ENCODE measurements around the gene FNIP2.

Gene FNIP2

DNA sequence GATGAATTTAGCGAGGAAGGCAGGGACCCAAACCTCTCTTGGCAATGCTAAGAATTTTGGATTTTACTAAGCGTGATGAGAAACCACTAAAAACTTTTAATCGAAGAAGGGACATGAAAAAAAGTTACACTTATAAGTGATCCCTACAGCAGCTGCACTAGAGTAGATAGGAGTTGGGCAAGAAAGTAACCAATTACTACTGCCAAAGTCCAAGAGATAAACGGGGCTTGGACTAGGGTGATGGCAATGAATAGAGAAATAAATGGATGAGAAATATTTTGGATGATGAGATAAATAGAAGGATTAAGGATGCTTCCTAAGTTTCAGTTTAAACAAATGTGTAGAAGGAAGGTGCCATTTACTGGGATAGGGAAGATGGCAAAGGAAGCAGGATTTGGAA, 6.3 kb upstream of the FNIP2 start:
- no peak for DNase-seq (ENCODE audit: low read depth)

DNA sequence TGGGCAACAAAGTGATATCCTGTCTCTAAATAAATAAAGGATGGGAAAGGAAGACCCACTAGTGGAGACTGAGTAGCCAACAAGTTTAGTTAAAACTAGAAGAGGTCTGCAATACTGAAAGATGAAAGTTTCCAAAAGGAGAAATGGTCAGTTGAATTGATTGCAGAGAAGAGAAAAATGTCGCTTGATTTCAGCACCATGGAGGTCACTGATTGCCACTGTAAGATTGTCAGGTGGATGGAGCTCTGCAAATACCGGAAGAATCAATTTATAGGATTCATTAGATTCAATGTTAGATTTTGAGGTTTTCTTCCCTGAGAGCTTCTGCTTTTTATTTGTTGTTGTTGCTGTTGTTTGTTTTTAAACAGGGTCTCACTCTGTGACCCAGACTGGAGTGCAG, 5.4 kb upstream of the FNIP2 start:
- no peak for DNase-seq (ENCODE audit: low read depth)

DNA sequence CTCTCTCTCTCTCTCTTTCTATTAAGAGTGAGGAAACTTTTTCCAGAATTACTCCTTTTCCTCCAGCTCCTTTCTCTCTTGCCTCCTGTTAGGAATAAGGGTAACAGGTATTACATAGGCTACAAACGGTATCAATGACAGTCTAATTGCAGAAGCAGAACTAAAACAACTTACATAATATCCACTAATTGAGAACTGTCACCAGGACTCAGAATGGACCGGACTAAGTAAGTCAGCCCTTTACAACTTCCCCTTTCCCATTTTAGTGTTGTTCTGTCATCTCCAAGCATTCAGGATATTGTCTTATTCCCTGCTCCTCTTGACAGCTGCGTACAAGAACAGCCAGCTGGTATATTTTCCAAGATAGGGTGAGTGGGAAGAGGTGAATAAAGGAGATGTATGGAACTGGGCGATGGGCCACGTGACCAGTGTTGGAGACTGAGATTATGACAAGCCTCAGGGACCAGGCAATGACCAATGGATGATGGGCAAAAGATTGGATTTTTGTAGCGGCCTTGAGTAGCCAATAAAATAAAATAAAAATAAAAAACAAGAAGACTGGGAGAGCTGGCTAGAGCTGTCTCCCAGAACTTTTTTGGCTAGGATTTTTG, 2.3 kb upstream of the FNIP2 start:
- no peak for DNase-seq (ENCODE audit: low read depth)

DNA sequence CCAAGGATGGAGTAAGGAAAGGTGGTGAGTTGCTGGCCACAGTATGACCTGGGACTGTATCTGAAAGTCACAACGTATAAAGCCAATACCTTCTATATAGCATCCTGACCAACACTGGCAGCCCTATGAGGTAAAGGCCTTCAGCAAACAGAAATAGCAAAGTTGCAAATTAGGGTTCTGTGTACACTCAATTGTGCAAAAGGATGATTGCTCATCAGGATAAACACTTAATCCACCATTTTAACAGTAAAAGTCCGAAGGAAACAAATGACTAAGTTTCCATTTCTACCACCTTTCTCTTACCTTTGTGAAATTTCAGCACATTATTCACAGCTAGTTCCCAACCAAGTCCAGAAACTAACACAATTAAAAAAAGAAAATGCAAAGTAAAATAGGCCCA, 1.4 kb upstream of the FNIP2 start:
- no peak for DNase-seq (ENCODE audit: low read depth)

DNA sequence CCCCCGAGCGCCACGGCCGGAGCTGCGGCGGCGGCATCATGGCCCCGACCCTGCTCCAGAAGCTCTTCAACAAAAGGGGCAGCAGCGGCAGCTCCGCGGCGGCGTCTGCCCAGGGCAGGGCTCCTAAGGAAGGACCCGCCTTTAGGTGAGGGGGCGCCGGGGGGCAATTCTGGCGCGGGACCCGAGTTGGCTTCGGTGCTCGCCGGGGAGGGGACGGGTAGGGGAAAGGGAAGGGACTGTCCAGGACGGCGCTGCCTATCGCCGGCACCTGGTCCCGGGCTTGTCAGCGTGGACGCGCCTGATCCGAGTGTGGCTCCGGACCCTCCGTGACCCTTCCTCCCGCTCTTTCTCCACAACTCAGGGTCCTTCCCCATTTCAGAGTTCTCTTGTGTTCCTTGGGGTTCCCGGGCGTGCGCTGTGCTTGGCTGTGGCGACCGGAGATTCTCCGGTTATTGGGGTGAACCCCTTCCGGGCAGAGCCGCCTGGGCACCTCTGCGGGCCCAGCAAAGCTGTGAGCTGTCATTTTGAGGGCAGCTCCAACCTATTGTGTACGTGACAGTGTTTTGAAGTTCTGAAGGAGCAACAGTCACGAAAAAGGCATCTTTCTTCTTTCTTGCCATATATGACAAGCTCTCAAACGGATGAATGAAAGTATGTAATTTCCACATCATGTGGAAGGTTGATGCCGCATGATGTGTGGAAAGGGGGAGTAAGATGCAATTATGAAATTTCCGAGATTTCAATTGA, 522 bp downstream of the FNIP2 start:
- peak; percentile 16 for DNase-seq (ENCODE audit: low read depth)

DNA sequence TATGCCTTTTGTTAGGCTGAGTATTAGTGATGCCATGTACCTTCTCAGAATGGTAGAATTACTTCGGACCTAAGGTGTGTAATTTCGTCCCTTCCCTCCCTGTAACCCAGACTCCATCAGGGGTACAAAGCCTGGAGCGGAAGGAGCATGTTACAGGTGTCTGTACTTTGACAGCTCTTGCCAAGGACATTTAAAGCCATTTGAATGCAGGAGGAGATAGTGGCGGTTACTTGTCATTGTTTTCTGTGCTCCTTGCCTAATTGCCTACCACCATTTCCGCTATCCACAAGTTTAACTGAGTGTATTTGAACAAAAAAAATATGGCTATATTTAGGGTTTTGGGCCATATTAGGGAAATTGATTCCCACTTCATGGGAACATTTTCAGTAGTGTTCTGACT, 1.8 kb downstream of the FNIP2 start:
- no peak for DNase-seq (ENCODE audit: low read depth)

DNA sequence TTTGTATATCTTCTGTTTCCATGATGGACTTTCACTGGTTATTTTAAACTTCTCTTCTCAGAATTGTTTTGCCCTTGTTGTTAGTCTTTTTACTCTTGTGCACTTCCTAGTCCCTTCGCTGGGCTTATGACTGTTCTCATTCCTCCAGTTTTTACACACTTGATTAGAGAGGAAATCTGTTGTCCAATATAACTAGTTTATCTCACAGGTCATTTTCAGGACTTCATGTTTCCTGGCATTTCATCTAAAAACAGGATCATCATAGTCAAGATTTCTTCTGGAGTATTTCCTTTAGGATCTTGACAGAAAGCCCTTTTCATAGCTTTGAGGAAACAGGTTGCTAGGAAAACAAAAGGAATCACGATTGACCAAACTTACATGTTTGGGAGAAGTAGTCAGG, 3.0 kb downstream of the FNIP2 start:
- DNase-seq (ENCODE audit: low read depth) = no peak

DNA sequence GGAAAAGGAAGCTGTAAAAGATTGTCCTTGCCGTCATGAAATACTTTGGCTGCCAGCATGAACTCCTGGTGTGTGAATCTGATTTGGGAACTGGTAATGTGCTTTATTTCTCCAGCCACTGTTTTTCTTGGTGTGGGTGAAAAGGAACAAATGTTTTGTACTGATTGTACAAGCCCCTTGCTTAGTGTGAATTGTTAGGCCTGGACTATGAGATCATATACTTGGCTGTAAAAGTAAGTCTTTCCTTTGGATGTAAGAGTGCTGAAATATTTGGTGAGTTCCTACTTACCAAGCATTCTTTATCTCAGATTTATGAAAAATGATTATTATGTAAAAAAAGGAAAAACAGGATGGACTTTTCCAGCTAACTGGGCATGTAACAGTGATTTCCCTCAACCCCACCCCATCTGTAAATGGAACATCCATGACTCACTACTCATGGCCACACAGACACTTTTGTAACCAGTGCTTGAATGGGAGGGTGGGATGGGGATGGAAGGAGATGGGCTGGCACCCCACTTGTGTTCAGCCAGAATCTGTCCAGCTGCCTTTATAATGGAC, 6.3 kb downstream of the FNIP2 start:
- DNase-seq (ENCODE audit: low read depth) = no peak

DNA sequence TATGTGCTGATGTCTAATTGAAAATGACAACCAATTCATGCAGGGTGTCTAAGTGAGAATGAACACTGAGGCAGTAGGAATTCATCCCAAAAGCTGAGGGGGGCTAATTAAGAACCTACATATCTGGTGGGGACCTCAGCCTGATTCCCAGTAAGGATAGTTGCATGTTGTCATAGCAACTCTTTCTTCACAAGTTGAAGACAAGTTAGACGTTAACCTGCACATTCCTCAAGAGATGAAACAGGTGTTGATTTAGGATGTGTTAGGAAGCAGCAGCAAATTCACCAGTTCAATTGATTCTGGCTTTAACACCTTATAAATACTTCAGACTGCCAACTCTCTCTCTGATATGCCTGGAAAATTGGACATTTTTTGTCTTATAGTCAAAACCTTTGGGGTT, 7.3 kb downstream of the FNIP2 start:
- no peak for DNase-seq (ENCODE audit: low read depth)

DNA sequence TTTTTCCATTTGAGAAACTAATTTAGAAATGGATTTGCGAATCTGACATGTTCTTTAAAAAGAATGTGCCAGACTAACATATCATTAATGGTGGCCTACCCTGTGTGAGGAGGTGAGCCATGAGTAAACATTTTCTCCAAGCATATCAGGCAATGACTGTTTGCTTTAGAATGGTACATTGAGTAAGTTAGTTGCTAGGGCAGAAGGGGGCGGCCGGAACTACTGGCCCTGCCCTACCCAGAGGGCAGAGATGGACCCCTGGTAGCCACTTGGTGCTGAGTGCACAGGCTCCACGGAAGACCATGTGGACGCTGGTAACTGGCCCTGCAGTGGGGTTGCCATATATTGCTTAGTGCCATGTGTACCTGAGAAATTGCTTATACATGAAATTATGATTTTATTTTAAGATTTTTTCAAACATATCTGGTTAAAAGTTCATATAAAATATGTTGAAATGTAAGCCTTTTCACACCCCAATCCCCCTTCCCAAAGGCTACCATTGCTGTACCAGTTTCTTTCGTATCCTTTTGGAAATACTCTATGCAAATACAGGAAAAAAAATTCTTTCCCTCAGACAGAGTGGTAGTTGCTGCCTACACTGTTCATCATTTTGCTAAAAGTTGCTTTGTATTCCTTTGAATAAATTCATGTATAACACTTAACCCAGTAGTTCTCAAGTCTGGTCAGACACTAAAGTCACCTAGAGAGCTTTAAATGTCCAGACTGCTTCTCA, 8.8 kb downstream of the FNIP2 start:
- DNase-seq (ENCODE audit: low read depth) = no peak

DNA sequence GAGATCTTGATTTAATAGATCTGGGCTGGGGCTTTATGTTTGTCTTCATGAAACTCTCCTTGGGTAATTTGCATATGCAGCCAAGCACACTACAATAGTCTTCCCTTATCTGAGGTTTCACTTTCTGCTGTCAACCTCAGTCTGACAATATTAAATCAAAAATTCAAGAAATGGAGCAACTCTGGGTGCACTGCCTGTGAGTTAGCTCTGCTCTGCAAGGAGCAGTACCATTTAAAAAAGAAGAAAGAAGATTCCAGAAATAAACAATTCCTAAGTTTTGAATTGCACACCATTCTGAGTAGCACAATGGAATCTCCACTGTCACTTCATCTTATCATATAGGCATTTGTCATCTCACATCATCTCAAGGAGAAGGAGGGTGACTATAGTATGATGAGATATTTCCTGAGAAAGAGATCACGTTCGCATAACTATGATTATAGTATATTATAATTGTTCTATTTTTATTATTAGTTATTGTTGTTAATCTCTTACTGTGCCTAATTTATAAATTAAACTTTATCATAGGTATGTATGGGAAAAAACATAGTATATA, 9.4 kb downstream of the FNIP2 start:
- no peak for DNase-seq (ENCODE audit: low read depth)

DNA sequence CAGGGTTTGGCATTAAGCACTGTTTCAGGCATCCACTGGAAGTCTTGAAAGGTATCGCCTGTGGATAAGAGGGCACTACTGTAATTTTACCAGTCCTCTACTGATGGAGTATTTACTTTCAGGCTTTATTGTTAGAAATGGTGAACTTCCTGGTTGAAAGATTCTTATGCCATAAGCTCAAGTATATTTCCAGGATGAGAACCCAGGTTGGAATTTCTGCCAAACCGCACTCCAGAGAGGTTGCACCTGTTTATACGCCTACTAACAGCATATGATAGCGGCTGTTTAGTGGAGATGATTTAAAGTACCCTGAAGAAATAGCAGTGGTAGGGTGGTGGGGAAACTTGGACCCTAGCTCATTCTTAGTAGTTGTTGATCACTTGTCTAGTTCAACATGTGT, 9.9 kb downstream of the FNIP2 start:
- no peak for DNase-seq (ENCODE audit: low read depth)

DNA sequence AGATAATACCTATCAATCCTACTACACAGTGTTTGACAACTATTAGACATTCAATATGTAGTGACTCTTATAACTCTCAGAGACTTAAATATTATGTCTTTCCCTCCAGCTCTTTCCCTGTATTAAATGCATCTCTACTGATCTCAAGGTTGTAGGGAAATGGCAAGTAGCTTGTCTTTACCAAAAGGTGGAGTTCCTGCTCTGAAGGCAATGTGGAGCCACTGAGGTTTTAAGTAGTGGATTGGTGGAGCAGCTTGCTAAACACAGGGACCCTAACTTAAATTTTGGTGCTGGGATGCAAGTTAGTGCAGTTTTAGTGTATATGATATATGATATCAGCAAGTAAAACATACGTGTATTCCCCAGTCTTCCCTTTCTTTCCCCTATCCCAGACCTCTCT, 13.1 kb downstream of the FNIP2 start:
- no peak for DNase-seq (ENCODE audit: low read depth)

DNA sequence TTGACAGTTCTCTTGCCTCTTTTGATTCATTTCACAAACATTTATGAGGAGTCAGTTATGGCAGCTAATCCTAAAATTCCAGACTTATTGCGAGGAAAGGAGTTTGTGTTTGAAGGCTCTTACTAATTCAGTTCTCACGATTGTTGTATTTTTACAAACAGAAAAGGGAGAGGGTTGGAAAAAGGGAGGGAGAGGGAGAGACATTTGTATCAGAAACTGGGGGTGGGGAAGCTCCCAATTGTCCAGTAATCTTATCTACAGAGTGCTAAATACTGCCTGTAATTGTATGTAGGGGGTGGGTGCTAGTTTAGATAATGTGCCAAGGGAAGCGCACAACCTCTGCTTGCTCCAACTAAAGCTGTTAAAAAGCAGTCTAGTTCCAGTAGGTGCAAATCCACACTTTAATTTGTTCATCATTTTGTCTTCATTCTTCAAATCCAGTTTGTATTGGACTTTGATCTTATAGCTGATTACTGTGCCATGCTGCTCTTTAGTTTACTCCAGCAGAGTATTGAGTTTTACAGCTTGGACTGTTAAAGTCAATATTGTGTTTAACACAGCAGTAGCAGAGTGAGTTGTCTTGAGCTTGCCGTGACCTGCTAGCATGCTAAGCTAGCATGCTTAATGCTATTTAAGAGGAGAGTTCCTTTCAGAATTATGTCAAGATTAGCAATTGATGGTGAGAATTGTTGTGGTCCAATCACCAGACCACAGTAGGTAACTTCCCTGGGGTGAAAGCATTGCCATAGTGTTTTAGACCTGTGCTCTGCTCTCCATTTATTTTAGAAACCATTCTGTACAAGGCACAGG, 13.9 kb downstream of the FNIP2 start:
- DNase-seq (ENCODE audit: low read depth) = no peak

DNA sequence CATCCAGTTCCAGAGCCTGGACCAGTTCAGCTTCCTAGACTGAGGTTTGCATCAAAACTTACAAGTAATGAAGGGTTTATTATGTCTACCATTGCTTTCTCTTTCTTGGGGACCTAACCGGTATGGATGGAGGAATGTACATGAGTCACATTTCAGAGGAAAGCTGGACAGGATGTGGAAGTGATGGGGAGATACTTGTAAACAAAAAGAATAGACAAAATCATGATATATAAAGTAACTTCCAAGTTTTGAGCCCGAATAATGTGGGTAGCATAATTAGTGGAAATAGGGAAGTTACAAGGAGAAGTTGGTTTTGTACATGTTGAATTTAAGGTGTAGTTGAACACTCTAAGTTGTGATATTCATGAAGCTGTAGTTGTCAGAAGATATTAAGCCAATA, 15.0 kb downstream of the FNIP2 start:
- DNase-seq (ENCODE audit: low read depth) = no peak

DNA sequence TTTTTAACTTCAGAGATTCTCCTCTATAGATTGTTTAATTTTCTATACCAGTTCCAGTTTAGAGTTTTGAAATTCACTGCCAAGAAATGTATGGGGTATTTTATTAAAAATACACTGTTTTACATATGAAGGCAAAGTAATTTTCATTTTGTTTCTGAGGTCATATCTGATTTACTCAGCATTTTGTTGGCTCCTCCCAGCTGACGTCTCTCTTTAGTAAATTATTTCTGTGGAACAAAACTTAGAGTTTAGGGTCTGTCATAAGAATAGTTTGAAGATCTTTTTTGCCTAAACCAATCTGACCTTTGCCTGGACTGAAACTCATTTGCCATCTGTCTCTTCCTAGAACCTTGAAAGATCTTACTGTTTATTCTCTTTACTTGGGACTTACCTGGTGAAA, 16.9 kb downstream of the FNIP2 start:
- no peak for DNase-seq (ENCODE audit: low read depth)

DNA sequence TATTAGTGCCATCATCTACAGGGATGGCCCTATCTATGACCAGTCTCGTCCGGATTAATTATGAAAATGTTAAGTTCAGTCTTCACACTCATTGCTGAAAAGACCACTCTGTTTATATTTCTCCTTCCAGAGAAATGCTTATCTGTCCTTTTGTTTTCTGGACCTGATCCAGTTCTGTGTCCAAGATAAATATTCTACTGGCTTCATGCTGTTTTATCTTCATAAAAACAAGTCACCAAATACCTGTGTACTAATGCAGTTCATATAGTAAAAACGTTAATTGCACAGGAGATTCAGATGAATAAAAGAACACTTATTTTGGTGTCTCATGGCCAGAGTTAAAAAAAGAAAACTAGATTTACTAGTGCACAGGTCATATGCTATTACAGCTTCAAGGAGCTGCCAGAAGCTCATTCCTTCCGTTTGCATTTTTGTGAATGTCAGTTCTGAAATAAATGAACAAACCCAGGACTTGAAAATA, 17.3 kb downstream of the FNIP2 start:
- no peak for DNase-seq (ENCODE audit: low read depth)

DNA sequence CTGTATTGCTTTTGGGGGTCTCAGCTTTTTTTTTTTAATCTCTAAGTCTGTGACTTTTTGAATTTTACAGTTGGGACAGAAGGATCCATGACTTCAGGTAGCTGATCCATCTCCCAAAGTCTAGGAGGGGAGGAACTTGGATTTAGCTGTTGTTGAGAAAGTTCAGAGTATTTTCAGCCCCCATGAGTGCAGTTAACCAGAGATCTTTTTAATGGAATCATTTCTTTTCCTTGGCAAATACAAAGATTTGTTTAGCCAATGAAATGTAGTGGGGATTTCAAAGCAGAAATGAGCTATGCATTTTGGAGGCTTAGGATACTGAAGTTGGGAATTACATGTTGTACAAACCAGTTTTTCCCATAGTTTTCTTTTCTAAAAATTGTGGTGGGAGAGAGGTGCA, 18.1 kb downstream of the FNIP2 start:
- DNase-seq (ENCODE audit: low read depth) = no peak

DNA sequence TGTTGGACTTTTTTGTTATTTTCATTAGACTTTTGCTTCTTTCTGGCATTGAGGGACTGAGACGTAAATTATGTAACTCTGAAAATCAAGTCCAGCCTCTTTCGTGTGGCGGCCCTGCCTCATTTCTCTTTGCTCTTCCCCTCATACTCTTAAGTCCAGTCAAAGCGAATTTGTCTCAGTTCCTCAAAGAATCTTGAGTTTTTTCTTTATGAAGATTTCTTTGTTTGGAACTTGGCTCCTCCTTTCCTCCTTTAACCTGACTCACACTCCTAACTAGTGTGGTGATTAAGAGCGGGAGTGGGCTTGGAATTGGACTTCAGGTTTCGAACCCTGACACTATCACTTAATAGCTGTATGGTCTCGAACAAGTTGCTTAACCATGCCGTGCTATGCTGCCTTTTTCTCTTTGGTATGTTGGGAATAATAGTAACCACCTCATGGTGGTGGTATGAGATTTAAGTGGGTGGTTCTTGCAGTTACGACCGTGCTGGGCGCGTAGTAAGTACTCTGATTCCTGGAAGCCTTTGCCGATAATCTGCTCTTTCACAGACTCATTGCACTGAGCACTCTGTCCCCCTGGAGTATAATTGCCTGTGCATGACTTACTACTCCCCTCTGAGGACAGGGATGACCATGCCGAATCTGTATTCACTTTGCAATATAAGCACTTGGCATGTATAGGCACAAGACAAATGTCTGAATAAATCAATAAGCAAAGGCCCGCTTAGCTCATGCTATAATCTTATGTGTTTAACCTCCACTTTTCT, 19.1 kb downstream of the FNIP2 start:
- DNase-seq (ENCODE audit: low read depth) = no peak

DNA sequence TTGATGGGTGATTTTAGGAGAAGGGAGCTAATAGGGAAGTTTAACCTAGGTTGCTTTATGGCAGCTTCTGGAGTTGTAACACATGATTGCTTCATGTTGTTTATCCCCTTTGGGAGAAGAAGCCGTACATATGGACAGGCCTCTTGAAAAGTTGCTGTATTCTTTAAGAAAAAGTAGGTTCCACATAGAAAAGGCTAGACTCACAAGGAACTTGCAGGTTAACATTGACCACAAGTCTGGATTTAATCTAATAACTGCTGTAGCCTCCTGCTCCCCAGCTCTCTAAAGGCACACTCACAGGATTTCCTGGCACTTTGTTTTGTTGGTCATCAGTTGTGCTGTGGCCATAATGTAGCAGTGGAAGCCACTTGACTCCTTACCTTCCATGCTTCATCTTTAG, 19.7 kb downstream of the FNIP2 start:
- DNase-seq (ENCODE audit: low read depth) = no peak

DNA sequence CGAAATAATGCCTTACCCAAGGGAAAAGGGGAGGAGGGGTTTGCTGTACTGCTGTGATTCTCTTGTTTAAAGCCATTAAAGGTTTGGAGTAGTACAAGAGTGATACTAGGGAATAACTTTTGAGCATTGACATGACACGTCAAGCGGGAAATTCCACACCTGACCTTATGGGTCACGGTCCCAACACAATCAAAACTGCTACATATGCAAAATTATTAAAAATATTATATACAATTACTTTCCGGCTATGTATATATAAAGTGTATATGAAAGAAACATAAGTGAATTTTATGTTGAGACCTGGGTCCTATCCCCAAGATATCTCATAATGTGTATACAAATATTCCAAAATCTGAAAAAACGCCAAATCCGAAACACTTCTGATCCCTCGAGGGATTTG, 21.0 kb downstream of the FNIP2 start:
- no peak for DNase-seq (ENCODE audit: low read depth)
